Fibroblast of upper back skin (primary cell): Measurements from ENCODE around the gene RAP1A.
A peak's percentile ranks its signal among the peaks of the same experiment; 100 is the strongest.
"Not testable (repeated sequence)": the region's sequence is repeated elsewhere in the genome, so short reads cannot be mapped to it uniquely, and the experiment has no call there.

Experiments
- DNase-seq: peaks from one replicate; pipeline ENCODE4 v3.0.0-alpha.2; 2013

The RAP1A gene

DNA sequence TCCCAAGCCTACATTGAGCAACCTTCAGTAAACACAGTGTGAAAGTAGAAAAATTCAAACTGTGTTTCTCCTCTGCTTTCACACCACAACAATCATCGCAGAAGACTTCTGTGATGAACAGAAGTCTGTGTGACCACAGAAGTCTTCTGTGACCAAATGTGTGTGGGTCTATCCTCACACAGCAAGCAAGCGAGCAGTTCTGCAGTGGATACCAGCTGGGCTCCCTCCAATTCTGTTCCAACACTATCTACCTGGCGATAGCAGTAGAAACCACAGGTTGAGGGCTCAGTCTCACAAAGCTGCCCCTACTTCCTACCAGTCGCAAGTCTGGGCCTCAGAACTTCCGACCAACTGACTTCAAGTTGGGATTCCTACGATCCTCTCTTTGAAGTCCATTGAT lies 21.0 kb upstream of the RAP1A start:
- no peak for DNase-seq

DNA sequence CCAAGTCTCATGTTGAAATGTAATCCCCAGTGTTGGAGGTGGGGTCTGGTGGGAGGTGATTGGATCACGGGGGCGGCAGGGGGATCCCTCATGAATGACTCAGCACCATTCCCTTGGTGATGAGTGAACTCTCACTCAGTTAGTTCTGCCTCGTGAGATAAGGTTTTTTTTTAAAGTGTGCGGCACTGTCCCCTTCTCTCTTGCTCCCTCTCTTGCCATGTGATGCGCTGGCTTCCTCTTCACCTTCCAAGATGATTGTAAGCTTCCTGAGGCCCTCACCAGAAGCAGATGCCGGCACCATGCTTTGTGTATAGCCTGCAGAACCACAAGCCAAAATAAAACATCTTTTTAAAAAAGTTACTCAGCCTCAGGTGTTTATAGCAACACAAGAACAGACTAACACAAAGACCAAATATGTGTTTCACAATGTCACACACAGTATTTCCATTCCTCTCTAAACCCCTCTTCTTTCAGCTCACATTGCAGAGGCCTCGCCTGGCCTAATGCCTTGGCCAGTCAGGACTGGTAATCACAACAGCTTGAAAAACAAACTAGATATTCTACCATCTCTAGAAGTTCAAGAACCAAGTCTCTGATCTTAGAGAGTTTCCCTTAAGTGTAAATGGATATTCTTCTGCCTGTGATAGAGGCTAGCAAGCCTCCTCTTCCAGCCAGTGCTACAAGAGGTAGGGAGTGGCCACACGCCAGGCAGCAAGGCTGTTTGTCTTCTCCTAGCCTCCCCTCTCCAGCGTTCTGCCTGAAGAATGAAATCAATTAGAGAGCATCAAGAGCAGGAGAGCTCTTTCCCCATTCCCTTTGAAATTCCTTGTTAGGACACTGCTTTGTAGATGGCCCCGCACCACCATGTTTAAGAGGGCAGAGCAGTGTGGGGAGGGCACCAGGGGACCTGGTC lies 19.6 kb upstream of the RAP1A start:
- DNase-seq, result no peak

- no peak for DNase-seq
Observed at GRCh38 chr1:111600886-111601386, 18.7 kb upstream of the RAP1A start.

GRCh38 chr1:111602302-111602701 lies 17.3 kb upstream of the RAP1A start:
- DNase-seq, result no peak

DNA sequence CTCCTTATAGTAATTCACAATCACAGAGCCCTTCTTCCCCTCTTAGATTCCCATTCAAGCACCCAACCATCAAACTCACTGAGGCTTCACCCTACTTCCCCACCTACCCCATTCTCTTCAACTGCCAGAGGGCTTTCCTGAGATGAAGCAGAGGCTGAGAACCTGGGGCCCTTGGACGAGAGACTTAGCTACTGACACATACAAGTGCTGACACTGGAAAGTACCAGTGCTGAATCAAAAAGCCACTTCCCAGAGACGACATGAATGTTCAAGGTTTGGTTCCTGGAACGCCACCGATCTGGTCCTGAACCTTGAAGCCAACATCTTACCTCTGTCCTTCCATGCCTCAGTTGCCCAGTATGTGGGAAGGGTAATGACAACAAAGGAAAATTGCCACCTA lies 16.6 kb upstream of the RAP1A start:
- no peak for DNase-seq

DNA sequence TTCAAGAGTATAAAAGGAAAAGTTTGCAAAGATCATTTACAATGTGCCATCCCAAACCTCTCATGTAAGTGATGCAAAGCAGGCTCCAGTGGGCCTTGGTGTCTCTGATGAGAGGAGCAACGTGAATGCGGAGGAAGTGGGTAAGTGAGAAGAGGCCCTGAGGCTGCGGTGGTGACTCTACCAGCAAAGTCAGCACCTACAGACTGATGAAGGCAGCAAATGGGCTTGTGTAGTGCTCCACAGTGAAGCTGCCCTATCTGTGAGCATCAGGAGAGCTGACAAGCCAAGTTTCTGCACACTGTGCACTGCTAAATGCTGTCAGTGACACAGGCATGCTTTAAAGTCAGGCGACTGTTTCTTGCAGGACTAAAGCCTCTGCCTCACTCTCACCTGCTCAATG lies 15.6 kb upstream of the RAP1A start:
- DNase-seq, result no peak

GRCh38 chr1:111604931-111605330 lies 14.7 kb upstream of the RAP1A start:
- DNase-seq, result peak; percentile 84

DNA sequence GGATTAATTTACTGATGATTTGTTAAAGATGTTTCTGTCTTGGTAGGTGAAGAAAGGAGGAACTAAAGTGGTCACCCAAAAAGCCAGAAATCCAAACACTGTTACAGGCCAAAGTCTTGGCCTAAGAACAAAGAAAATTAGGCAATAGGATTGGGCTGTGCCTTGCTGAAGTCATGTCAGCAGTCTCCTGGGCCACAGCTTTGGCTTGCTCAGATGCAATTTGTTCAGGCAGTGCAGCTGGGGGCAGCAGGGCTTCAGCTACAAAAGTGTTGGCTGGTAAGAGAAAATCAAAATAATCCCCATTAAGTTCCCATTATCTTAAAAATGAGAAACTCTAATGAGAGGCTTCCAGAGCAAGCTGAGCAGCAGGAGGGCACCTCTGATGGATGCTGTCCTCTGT lies 14.0 kb upstream of the RAP1A start:
- peak; percentile 81 for DNase-seq

DNA sequence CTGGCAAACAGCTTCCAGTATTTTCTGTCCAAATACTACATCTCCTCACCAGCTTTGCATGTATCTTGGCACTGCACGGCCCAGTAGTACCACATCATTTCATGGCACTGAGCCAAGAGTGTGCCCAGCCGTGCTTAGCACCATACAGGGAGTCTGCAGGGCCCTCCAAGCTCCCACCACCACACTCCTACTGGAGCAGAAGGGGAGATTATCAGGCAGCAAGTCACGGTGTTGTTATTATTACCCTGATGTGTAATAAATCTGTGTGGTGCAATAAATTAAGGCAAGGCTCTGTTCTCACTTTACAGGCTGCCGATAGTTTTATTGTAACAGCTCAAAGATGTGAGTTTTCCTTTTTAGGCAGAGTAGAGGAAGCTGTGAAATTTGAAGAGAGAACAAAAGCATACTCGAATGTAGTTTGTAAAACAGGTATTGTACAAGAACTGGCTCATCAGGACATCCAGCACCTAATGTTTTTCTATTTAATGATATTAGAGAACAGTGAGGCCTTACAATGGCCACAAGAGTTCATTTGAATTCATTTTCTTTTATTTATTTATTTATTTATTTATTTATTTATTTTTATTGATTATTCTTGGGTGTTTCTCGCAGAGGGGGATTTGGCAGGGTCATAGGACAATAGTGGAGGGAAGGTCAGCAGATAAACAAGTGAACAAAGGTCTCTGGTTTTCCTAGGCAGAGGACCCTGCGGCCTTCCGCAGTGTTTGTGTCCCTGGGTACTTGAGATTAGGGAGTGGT lies 13.0 kb upstream of the RAP1A start:
- not testable (repeated sequence) for DNase-seq

DNA sequence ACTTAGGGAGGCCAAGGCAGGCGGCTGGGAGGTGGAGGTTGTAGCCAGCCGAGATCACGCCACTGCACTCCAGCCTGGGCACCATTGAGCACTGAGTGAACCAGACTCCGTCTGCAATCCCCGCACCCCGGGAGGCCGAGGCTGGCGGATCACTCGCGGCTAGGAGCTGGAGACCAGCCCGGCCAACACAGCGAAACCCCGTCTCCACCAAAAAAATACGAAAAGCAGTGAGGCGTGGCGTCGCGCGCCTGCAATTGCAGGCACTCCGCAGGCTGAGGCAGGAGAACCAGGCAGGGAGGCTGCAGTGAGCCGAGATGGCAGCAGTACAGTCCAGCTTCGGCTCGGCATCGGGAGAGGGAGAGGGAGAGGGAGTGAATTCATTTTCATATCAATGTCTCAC lies 11.1 kb upstream of the RAP1A start:
- not testable (repeated sequence) for DNase-seq

- no peak for DNase-seq
Observed at GRCh38 chr1:111611986-111612385, 7.6 kb upstream of the RAP1A start.

- DNase-seq, result no peak
Observed at GRCh38 chr1:111615870-111616715, 3.5 kb upstream of the RAP1A start.

GRCh38 chr1:111618081-111618480 lies 1.5 kb upstream of the RAP1A start:
- DNase-seq, result no peak

DNA sequence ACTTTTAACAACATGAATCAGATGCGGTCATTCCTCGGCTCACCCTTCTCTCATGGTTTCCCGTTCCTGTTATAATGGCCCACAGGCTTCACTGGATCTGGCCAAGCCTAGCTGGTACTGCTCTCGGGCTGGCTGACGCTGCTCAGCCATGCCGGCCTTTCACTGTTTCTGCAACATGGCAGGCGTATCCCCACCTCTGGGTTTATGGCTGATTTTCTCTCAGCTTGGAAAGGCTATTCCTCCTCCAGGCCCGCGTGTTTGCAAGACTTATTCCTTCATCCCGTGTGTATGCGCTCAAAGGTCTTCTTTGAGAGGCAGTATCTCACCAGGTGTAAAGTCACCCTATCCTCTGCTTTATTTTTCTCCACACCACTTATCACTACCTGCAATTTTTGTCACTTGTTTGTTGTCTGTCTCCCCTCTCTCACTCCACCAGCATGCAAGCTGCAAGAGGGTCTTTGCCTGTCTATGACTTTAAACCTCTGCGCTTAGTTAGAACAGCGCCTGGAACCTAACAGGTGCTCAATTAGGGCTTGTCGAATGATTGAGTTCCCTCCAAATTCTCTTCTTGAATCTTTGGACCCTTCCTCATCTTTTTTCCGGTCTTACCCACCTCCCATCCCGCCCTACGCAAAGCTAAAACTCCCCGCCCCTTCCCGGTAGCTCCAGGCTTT lies 491 bp upstream of the RAP1A start:
- no peak for DNase-seq

DNA sequence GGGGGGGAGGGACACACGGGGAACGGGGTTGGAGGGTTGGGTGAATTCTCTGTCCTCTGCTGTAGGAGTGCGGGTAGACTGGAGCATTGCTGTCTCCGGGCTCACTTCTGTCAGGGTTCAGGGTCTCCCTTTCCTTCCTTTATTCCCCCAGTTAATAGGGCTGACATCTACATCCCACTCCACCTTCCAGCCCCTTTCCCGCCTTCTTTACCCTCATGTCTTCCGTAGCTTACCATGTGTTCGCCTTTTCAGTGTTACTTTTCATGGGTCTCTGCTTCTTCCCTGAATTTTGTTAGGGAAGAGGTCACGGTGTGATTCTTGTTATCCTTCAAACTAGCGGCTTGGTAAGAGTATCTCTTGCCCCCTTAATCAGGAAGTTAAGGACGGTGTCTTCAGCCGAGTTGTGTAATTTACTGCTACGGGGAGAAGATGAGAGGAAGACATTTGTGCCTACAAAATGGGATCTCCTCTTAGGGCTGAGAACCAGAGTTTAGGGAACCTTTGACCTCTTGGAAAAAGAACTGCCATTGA lies 917 bp downstream of the RAP1A start:
- DNase-seq, result no peak

- no peak for DNase-seq
Observed at GRCh38 chr1:111621050-111621449, 1.5 kb downstream of the RAP1A start.

DNA sequence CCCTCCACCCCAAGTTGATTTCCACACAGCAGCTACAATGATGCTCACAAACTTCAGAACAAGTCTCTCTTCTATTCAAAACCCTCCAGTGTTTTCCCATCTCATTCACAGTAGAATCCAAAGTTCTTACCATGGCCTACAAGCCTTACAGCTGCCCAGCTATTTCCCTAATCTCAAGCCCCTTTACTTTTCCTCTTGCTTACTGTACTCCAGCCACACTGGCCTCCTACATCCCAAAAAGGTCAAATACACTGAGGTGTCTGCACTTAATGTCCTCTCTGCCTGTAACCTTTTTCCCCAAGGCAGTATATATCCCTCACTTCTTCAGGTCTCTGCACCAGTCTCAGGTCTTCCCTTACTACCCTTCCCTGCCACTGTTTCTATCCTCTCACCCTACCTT lies 2.6 kb downstream of the RAP1A start:
- no peak for DNase-seq

GRCh38 chr1:111624382-111624781 lies 4.8 kb downstream of the RAP1A start:
- DNase-seq, result no peak

- no peak for DNase-seq
Observed at GRCh38 chr1:111625276-111625675, 5.7 kb downstream of the RAP1A start.

DNA sequence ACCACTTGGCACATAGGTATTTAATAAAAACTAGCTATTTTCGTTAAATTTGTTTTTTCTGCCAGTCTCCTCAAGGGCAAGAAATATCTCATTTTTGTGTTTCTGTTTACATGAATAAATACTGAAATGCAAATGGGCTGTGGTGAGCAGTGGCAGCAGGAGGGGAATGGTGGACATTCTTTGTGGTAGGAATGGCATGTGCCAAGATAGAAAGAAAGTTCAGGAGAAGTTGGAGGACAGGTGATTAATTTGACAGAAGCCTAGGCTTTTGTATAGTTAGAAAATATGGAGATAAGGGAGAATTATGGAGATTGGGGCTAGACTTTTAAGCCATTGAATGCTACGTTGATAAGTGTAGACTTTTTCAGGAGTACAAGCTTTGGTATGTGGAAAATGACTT lies 8.6 kb downstream of the RAP1A start:
- DNase-seq, result peak; percentile 19

DNA sequence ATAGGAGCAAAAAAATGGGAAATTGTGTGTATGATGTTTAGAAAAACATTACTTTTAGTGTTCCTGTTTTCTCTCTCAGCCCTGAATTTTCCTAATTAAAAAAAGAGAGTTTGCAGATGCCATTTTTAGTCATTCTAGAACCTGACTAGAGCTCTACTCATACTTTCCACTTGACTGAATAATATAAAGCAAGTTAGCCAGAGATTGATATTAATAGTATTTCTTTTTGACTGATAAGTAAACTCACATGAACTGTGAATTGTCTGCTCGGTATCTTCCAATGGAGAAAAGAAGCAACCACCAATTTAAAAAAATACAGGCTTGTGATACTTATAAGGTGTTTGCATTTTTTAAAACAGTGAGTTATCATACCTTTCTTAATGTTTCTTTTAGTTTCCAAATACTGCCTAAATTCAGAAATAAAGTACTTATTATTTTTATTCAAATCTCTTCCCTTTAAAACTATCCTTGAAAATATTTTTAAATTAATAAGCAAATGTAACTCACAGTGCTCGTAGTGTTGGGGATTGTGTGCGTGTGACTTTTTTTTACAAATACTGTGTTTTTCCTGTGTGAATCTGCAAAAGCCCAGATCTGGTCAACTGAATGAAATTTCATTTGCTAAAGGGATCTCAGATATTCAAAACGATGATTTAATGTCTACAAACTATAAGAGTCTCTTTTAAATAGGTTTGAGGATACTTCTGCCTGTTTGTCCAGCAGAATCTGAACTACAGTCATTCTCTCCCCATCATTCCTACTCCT lies 9.8 kb downstream of the RAP1A start:
- DNase-seq, result no peak
